HepG2 (cell line): Measurements from ENCODE around the gene IGF2BP1. TPM values are rescaled to one million over a fixed set of nuclear protein-coding genes. Genes with fewer than 3 reads are reported as not detected.

Source experiments
- ATAC-seq: fragments of 200-7000 bp; cut with Tn5 transposase; 3 replicates; pipeline ENCODE4 v1.9.1; 2020; ENCODE audit warnings: mild to moderate bottlenecking, moderate library complexity
- BruUV-seq: library from RNA; stranded (reverse); fragments of 400-500 nt; replicated peaks from 2 replicates; lab custom pipeline; 2021; lab: Mats Ljungman, UMichigan
- CTCF ChIA-PET: fragments of 300-600 bp; formaldehyde crosslinking; extraction: SDS; loops from one replicate; lab custom pipeline; 2021; ENCODE audit warnings: low total read pairs, inconsistent platforms, low intra/inter-chr PET ratio; lab: Yijun Ruan, JAX
- POLR2A ChIA-PET: fragments of 350-600 bp; sonication (Branson Sonifier 250); formaldehyde crosslinking; loops from one replicate; lab custom pipeline; 2020; ENCODE audit warnings: antibody characterized with exemption, inconsistent platforms; lab: Yijun Ruan, JAX
- DNase-seq: peaks from one replicate; pipeline ENCODE4 v3.0.0-alpha.2; 2015; ENCODE audit warnings: low spot score
- FAIRE-seq: peaks from 3 replicates; lab custom pipeline; 2011; peaks lifted over from hg19 to GRCh38; lab: Jason Lieb, UNC
- H2AFZ ChIP-seq: one replicate; pipeline ENCODE4 v1.6.1; 2011; ENCODE audit warnings: low read length, inconsistent platforms
- H3K27ac ChIP-seq: fragments of 300-600 bp; 3 replicates; pipeline ENCODE4 v1.8.0; 2011; ENCODE audit warnings: mixed run types, mild to moderate bottlenecking, mixed read lengths, low read length, inconsistent platforms; ENCODE audit not compliant: insufficient read depth; ENCODE audit errors: extremely low read length
- H3K27me3 ChIP-seq, 2 experiments: fragments of 200-600 bp in 1 of 2; 2 replicates in 1 of 2; 3 replicates in 1 of 2; pipeline versions ENCODE4 v1.6.0 to v1.8.0; 2011; ENCODE audit warnings: low read length in 2 of 2, mild to moderate bottlenecking in 2 of 2, moderate library complexity in 2 of 2, inconsistent platforms in 1 of 2; ENCODE audit not compliant: insufficient read depth in 2 of 2, control insufficient read depth in 1 of 2
- H3K36me3 ChIP-seq, 2 experiments: fragments of 200-600 bp in 1 of 2; replicated peaks in 1 of 2; 2 replicates in 1 of 2; 3 replicates in 1 of 2; pipeline versions ENCODE4 v1.5.1 to v1.8.0; 2011; ENCODE audit warnings: low read length in 2 of 2, inconsistent platforms in 1 of 2; ENCODE audit not compliant: insufficient read depth in 2 of 2, control insufficient read depth in 1 of 2
- H3K4me1 ChIP-seq: 2 replicates; pipeline ENCODE4 v1.5.1; 2012; ENCODE audit warnings: low read length, inconsistent platforms; ENCODE audit not compliant: insufficient read depth
- H3K4me2 ChIP-seq: 2 replicates; pipeline ENCODE4 v1.6.0; 2011; ENCODE audit warnings: low read depth, low read length, inconsistent platforms
- H3K4me3 ChIP-seq, 3 experiments: fragments of 200-600 bp in 1 of 3; sonication (generic), shearing (Covaris generic) in 1 of 3; replicated peaks in 1 of 3; 2 replicates each; pipeline ENCODE4 v1.5.1; 2011 to 2016; ENCODE audit warnings: low read length in 3 of 3, inconsistent platforms in 2 of 3, low read depth in 2 of 3, mild to moderate bottlenecking in 2 of 3, control low read depth in 1 of 3, mixed read lengths in 1 of 3; ENCODE audit not compliant: insufficient read depth in 1 of 3
- H3K79me2 ChIP-seq: one replicate; pipeline ENCODE4 v1.6.1; 2011; ENCODE audit warnings: low read length, inconsistent platforms; ENCODE audit not compliant: insufficient read depth
- H3K9ac ChIP-seq: 2 replicates; pipeline ENCODE4 v1.6.0; 2011; ENCODE audit warnings: mild to moderate bottlenecking, low read depth, low read length, inconsistent platforms; ENCODE audit not compliant: insufficient read depth
- H3K9me3 ChIP-seq: 2 replicates; pipeline ENCODE4 v1.5.1; 2012; ENCODE audit warnings: mild to moderate bottlenecking, low read length
- H4K20me1 ChIP-seq: 2 replicates; pipeline ENCODE4 v1.6.0; 2011; ENCODE audit warnings: inconsistent platforms, mild to moderate bottlenecking, low read length, moderate library complexity; ENCODE audit not compliant: insufficient read depth
- AGO2 ChIP-seq: fragments of 200-400 bp; formaldehyde crosslinking; optimal IDR thresholded peaks from 2 replicates; pipeline ENCODE3; 2017; ENCODE audit warnings: mild to moderate bottlenecking, low read depth, low read length, moderate library complexity
- ATF4 ChIP-seq, 2 experiments: fragments of 450-650 bp in 1 of 2; sonication (generic) in 1 of 2; formaldehyde crosslinking; IDR thresholded peaks; 2 replicates each; pipeline versions ENCODE4 v1.5.0 to v1.8.0; 2020 to 2022; ENCODE audit warnings: mild to moderate bottlenecking in 1 of 2, missing genetic modification reagents in 1 of 2
- MAFG ChIP-seq: sonication (generic); formaldehyde crosslinking; IDR thresholded peaks from 2 replicates; pipeline ENCODE4 v1.5.1; 2020; ENCODE audit warnings: mild to moderate bottlenecking, missing genetic modification reagents
- MAFK ChIP-seq, 2 experiments: IDR thresholded peaks in 1 of 2; conservative IDR thresholded peaks in 1 of 2; 2 replicates each; pipeline ENCODE4 v1.6.1; 2011; ENCODE audit warnings: improper control_type of control experiment in 2 of 2, low read length in 2 of 2
- SALL1 ChIP-seq: sonication (generic); formaldehyde crosslinking; IDR thresholded peaks from 2 replicates; pipeline ENCODE4 v1.8.0; 2022; ENCODE audit warnings: mild to moderate bottlenecking, missing genetic modification reagents
- SUZ12 ChIP-seq: fragments of 150-350 bp; IDR thresholded peaks from 2 replicates; pipeline ENCODE4 v1.6.1; 2014; ENCODE audit warnings: low read depth, low read length
- ZFP36L1 ChIP-seq: sonication (generic); formaldehyde crosslinking; IDR thresholded peaks from 2 replicates; pipeline ENCODE4 v1.8.0; 2022; ENCODE audit warnings: mild to moderate bottlenecking, missing genetic modification reagents, moderate library complexity
- ZNF710 ChIP-seq: sonication (generic); formaldehyde crosslinking; IDR thresholded peaks from 2 replicates; pipeline ENCODE4 v1.5.0; 2020; ENCODE audit warnings: mild to moderate bottlenecking, missing genetic modification reagents, borderline replicate concordance
- ZNF784 ChIP-seq: sonication (generic); formaldehyde crosslinking; IDR thresholded peaks from 2 replicates; pipeline ENCODE4 v1.5.1; 2020; ENCODE audit warnings: missing genetic modification reagents, mild to moderate bottlenecking, borderline replicate concordance
- WGBS: methylation state at CpG from one replicate; pipeline ENCODE4 v1.1.6; 2017; ENCODE audit warnings: low lambda C conversion rate; 5-methylcytosine and 5-hydroxymethylcytosine counted together
- in situ Hi-C: cut with HindIII; loops from 2 replicates; pipeline ENCODE4 v1.10.0; 2017; ENCODE audit warnings: low pct_unique_long_range_greater_than_20kb; ENCODE audit not compliant: extremely low pct_ligation_motif_present
- intact Hi-C: fragments of 100-400 bp; cut with micrococcal nuclease; formaldehyde crosslinking; loops from one replicate; pipeline ENCODE4 v1.10.0; 2022; ENCODE audit not compliant: unreplicated experiment
- polyA plus RNA-seq, 8 experiments: library from polyadenylated mRNA; depleted of rRNA in 3 of 8; stranded (reverse) in 7 of 8; unstranded in 1 of 8; fragments of >200 nt; fragmentation: Illumina TruSeq in 4 of 8; extraction: Trizol in 4 of 8; gene quantifications; 2 replicates each; pipeline versions ENCODE4 v1.2.1 to v1.2.3, GENCODE V29; 2011 to 2016; ENCODE audit warnings: low read depth in 4 of 8, missing spikeins in 1 of 8, mixed read lengths in 1 of 8; ENCODE audit not compliant: insufficient read depth in 1 of 8
- total RNA-seq, 5 experiments: library from RNA; depleted of rRNA; stranded (reverse); fragments of >200 nt; fragmentation: Illumina TruSeq; extraction: Trizol; gene quantifications; 2 replicates each; pipeline ENCODE4 v1.2.3, GENCODE V29; 2016; ENCODE audit warnings: low read depth in 1 of 5
- TF ChIP-seq, protein P1 (sequence below): sonication (generic); formaldehyde crosslinking; IDR thresholded peaks from 2 replicates; pipeline ENCODE4 v1.4.0; 2020; ENCODE audit warnings: mild to moderate bottlenecking, low read depth, missing genetic modification reagents
- TF ChIP-seq, protein P2 (sequence below): sonication (generic); formaldehyde crosslinking; conservative IDR thresholded peaks from 2 replicates; pipeline ENCODE4 v1.8.0; 2022; ENCODE audit warnings: mild to moderate bottlenecking, moderate library complexity, missing genetic modification reagents
- TF ChIP-seq, protein P3 (sequence below): sonication (generic); formaldehyde crosslinking; IDR thresholded peaks from 2 replicates; pipeline ENCODE4 v1.5.0; 2020; ENCODE audit warnings: mild to moderate bottlenecking, missing genetic modification reagents, moderate library complexity

IGF2BP1 gene
- total and polyA plus RNA-seq, 2 of the 13 experiments (the other 11 are each of a cell fraction or from before 2014, with no cell fraction given), result 29.7 to 75.1 TPM

- TF ChIP-seq, protein P1, sequence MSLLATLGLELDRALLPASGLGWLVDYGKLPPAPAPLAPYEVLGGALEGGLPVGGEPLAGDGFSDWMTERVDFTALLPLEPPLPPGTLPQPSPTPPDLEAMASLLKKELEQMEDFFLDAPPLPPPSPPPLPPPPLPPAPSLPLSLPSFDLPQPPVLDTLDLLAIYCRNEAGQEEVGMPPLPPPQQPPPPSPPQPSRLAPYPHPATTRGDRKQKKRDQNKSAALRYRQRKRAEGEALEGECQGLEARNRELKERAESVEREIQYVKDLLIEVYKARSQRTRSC (CRISPR knock-in tag), result no peak
- TF ChIP-seq SALL1 (CRISPR knock-in tag), result no peak
These were observed 41.0 kb downstream of the IGF2BP1 start (continued) for GRCh38 chr17:49038138-49038537.

DNA sequence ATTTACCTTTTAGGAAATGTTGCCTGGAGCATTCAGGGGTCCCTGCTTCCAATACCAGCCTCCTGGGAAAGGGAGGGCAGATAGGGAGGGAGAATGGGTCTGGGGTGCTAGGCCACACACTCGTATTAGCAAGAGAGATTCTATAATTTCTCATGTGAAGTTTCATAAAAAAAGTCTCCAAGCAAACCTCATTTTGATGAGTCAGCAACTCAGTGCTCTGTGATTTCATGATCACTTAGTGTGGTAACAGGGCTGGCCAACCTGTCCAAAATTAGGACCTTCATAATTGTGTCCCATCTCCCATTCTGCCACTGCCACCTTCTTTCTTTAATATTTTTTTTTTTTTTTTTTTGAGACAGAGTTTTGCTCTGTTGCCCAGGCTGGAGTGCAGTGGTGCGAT lies 41.4 kb downstream of the IGF2BP1 start:
- POLR2A ChIA-PET, result no interaction called here
- H3K79me2 ChIP-seq, result peaks cover 5% of the 10 kb centered on the region
- TF ChIP-seq, protein P2, sequence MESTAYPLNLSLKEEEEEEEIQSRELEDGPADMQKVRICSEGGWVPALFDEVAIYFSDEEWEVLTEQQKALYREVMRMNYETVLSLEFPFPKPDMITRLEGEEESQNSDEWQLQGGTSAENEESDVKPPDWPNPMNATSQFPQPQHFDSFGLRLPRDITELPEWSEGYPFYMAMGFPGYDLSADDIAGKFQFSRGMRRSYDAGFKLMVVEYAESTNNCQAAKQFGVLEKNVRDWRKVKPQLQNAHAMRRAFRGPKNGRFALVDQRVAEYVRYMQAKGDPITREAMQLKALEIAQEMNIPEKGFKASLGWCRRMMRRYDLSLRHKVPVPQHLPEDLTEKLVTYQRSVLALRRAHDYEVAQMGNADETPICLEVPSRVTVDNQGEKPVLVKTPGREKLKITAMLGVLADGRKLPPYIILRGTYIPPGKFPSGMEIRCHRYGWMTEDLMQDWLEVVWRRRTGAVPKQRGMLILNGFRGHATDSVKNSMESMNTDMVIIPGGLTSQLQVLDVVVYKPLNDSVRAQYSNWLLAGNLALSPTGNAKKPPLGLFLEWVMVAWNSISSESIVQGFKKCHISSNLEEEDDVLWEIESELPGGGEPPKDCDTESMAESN (CRISPR knock-in tag), result no peak
- TF ChIP-seq, protein P3, sequence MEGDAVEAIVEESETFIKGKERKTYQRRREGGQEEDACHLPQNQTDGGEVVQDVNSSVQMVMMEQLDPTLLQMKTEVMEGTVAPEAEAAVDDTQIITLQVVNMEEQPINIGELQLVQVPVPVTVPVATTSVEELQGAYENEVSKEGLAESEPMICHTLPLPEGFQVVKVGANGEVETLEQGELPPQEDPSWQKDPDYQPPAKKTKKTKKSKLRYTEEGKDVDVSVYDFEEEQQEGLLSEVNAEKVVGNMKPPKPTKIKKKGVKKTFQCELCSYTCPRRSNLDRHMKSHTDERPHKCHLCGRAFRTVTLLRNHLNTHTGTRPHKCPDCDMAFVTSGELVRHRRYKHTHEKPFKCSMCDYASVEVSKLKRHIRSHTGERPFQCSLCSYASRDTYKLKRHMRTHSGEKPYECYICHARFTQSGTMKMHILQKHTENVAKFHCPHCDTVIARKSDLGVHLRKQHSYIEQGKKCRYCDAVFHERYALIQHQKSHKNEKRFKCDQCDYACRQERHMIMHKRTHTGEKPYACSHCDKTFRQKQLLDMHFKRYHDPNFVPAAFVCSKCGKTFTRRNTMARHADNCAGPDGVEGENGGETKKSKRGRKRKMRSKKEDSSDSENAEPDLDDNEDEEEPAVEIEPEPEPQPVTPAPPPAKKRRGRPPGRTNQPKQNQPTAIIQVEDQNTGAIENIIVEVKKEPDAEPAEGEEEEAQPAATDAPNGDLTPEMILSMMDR, result no peak
- no peak for TF ChIP-seq ZNF710 (CRISPR knock-in tag)
- TF ChIP-seq ZFP36L1 (CRISPR knock-in tag), result no peak
- no peak for TF ChIP-seq ZNF784 (CRISPR knock-in tag)
- TF ChIP-seq MAFG, result peak; percentile 25; the same call in 1 of the 2 replicates
- TF ChIP-seq ATF4 (CRISPR knock-in tag; IDR thresholded peaks at IDR 0.05), result no peak
- no peak for TF ChIP-seq SUZ12
- TF ChIP-seq AGO2, result peak; percentile 15
- TF ChIP-seq MAFK (conservative IDR thresholded peaks at IDR 0.05 in 1 of 2, IDR thresholded peaks at IDR 0.05 in 1 of 2; ENCODE audit: low read length in 2 of 2), result peak; percentile 99 to 100

More for the DNA sequence above, 41.4 kb downstream of the IGF2BP1 start:
- no peak for DNase-seq
- WGBS, result 94% methylated on average over 2 of the region's 2 CpGs
- H3K27me3 ChIP-seq, result no peaks in the 10 kb centered on the region
- intact Hi-C loops, result loop anchor here (10.0 kb wide), 1 partner anchor 234 kb away; no protein-coding TSS in a partner anchor
- CTCF ChIA-PET, result no interaction called here
- H2AFZ ChIP-seq, result no peak overlapping the region
- no peak overlapping the region for H3K9ac ChIP-seq
- BruUV-seq, result no TSS peak
- ATAC-seq, result no peak
- no peaks in the 10 kb centered on the region for H3K4me1 ChIP-seq
- H3K27ac ChIP-seq, result no peak overlapping the region
- H3K36me3 ChIP-seq, result peaks cover 48 to 91% of the 10 kb centered on the region in 2 experiments
- H3K9me3 ChIP-seq, result no peaks in the 10 kb centered on the region
- in situ Hi-C loops, result no loop called here
- H3K4me2 ChIP-seq, result no peak overlapping the region
- no peak for FAIRE-seq
- H4K20me1 ChIP-seq, result no peaks in the 10 kb centered on the region
- H3K4me3 ChIP-seq, result no peak overlapping the region
